ENCODE measurements around the gene ACO2. TPM values are rescaled to one million over a fixed set of nuclear protein-coding genes. Genes with fewer than 3 reads are reported as not detected.
A peak's percentile ranks its signal among the peaks of the same experiment; 100 is the strongest.

Gene ACO2
- total RNA-seq, 1 donor from 2014 or later = 153 TPM

- CTCF ChIA-PET = interaction anchor here (0.7 to 2.0 kb wide), 2 partner anchors 53 to 55 kb away, joined by 4 to 5 read pairs; no protein-coding TSS in a partner anchor
- POLR2A ChIA-PET = interaction anchor here (17.5 kb wide), 1 partner anchor 24 kb away, joined by 584 read pairs; the partner anchor contains the start of gene TOB2
- Mint-ChIP-seq H3K4me3 (no peak overlapping the region), H3K9me3 (no peaks in the 10 kb centered on the region), H3K36me3 (ENCODE audit: low read depth) (peaks cover 58% of the 10 kb centered on the region), H3K27ac (no peak overlapping the region), H3K4me1 (peaks cover 74% of the 10 kb centered on the region), H3K27me3 (no peaks in the 10 kb centered on the region)
- DNase-seq = no peak
- ATAC-seq (ENCODE audit: low read depth) = no peak
- no peak for TF ChIP-seq CTCF (IDR thresholded peaks at IDR 0.05)
- intact Hi-C loops (cut with micrococcal nuclease) = no loop called here
Measured at GRCh38 chr22:41471568-41471967, 2.7 kb downstream of the ACO2 start.

- H3K27ac Mint-ChIP-seq = peak overlapping the region; percentile 87
Measured at GRCh38 chr22:41474872-41475451, 6.0 kb downstream of the ACO2 start.

GRCh38 chr22:41478473-41478872, 9.6 kb downstream of the ACO2 start:
- Mint-ChIP-seq H3K27me3 (no peaks in the 10 kb centered on the region), H3K4me1 (peaks cover 85% of the 10 kb centered on the region), H3K4me3 (peak overlapping the region; percentile 79), H3K36me3 (ENCODE audit: low read depth) (peaks cover 10% of the 10 kb centered on the region), H3K27ac (peak overlapping the region; percentile 96), H3K9me3 (no peaks in the 10 kb centered on the region)
- ChIA-PET CTCF (interaction anchor here (0.6 to 4.1 kb wide), 8 partner anchors 10 to 240 kb away, joined by 3 to 31 read pairs (median 6); partner anchors contain the start of genes ACO2, PHF5A and TOB2), POLR2A (interaction anchor here (0.6 to 17.5 kb wide), 32 partner anchors 10 to 903 kb away, joined by 3 to 584 read pairs (median 5); partner anchors contain the start of genes ACO2, DESI1, PHF5A and RANGAP1)
- ATAC-seq (ENCODE audit: low read depth) (peak; percentile 81), DNase-seq (no peak)
- TF ChIP-seq CTCF (IDR thresholded peaks at IDR 0.05) = no peak
- intact Hi-C loops (cut with micrococcal nuclease) = loop anchor here (1.0 kb wide), 2 partner anchors 9 to 30 kb away; partner anchors contain the start of gene ACO2

More at GRCh38 chr22:41474872-41475451, 6.0 kb downstream of the ACO2 start:
- no peak overlapping the region for H3K4me3 Mint-ChIP-seq
- ChIA-PET CTCF (interaction anchor here (1.8 kb wide), 1 partner anchor 71 kb away, joined by 5 read pairs; no protein-coding TSS in a partner anchor), POLR2A (interaction anchor here (0.6 to 17.5 kb wide), 6 partner anchors 13 to 1152 kb away, joined by 3 to 584 read pairs (median 4); partner anchors contain the start of gene TOB2)
- H3K27me3 Mint-ChIP-seq = no peaks in the 10 kb centered on the region
- H3K36me3 Mint-ChIP-seq (ENCODE audit: low read depth) = peaks cover 34% of the 10 kb centered on the region
- H3K9me3 Mint-ChIP-seq = no peaks in the 10 kb centered on the region
- intact Hi-C loops (cut with micrococcal nuclease) = no loop called here
- no peak for TF ChIP-seq CTCF (IDR thresholded peaks at IDR 0.05)
- peaks cover 79% of the 10 kb centered on the region for H3K4me1 Mint-ChIP-seq
- ATAC-seq (ENCODE audit: low read depth) (no peak), DNase-seq (no peak)

GRCh38 chr22:41478891-41479521, 10.1 kb downstream of the ACO2 start:
- CTCF ChIA-PET = interaction anchor here (0.6 to 4.1 kb wide), 7 partner anchors 10 to 241 kb away, joined by 3 to 31 read pairs (median 8); partner anchors contain the start of genes ACO2, PHF5A and TOB2
- peaks cover 84% of the 10 kb centered on the region for H3K4me1 Mint-ChIP-seq
- intact Hi-C loops (cut with micrococcal nuclease) = loop anchor here (1.0 kb wide), 3 partner anchors 10 to 31 kb away; partner anchors contain the start of gene ACO2
- POLR2A ChIA-PET = interaction anchor here (0.5 to 17.5 kb wide), 28 partner anchors 10 to 902 kb away, joined by 3 to 584 read pairs (median 6); partner anchors contain the start of genes ACO2, DESI1, PHF5A and RANGAP1
- DNase-seq (peak; percentile 47), ATAC-seq (ENCODE audit: low read depth) (peak; percentile 60)
- H3K27me3 Mint-ChIP-seq = no peaks in the 10 kb centered on the region
- TF ChIP-seq CTCF (IDR thresholded peaks at IDR 0.05) = no peak
- peak overlapping the region; percentile 79 for H3K4me3 Mint-ChIP-seq
- peak overlapping the region; percentile 96 for H3K27ac Mint-ChIP-seq
- H3K36me3 Mint-ChIP-seq (ENCODE audit: low read depth) = peaks cover 5% of the 10 kb centered on the region
- no peaks in the 10 kb centered on the region for H3K9me3 Mint-ChIP-seq
